ENCODE data around the gene SCN2B. TPM values are rescaled to one million over a fixed set of nuclear protein-coding genes. Genes with fewer than 3 reads are reported as not detected.

Gene SCN2B
- total and polyA plus RNA-seq, 2 of the 13 experiments (the other 11 are each of a cell fraction or from before 2014, with no cell fraction given): 0.01 to 0.02 TPM

- DNase-seq (ENCODE audit: low spot score) (no peak), ATAC-seq (no peak), FAIRE-seq (no peak)
- no peaks in the 10 kb centered on the region for H3K27me3 ChIP-seq (ENCODE audit: control insufficient read depth in 1 of 2, insufficient read depth in 2 of 2, low read length in 2 of 2)
- no peaks in the 10 kb centered on the region for H3K9me3 ChIP-seq (ENCODE audit: low read length)
- TF ChIP-seq ZSCAN25 (CRISPR knock-in tag; IDR thresholded peaks at IDR 0.05): 0 out of 2 replicates have a peak, but pooled peaks have one; percentile 4
- TF ChIP-seq ZNF747 (CRISPR knock-in tag; IDR thresholded peaks at IDR 0.05; ENCODE audit: borderline replicate concordance): 0 out of 2 replicates have a peak, but pooled peaks have one; percentile 23
- peak; percentile 10; the same call in 1 of the 2 replicates for TF ChIP-seq BRD4 (CRISPR knock-in tag; IDR thresholded peaks at IDR 0.05)
- 0 out of 2 replicates have a peak, but pooled peaks have one; percentile 26 for TF ChIP-seq ZNF501 (CRISPR knock-in tag; IDR thresholded peaks at IDR 0.05)
- no peak for TF ChIP-seq PRMT3 (CRISPR knock-in tag; IDR thresholded peaks at IDR 0.05; ENCODE audit: borderline replicate concordance, low read depth)
- no peaks in the 10 kb centered on the region for H3K36me3 ChIP-seq (replicated peaks in 1 of 2; ENCODE audit: control insufficient read depth in 1 of 2, insufficient read depth in 2 of 2, low read length in 2 of 2)
- H3K79me2 ChIP-seq (ENCODE audit: insufficient read depth, low read length): no peaks in the 10 kb centered on the region
- no TSS peak for BruUV-seq (replicated peaks)
- CTCF ChIA-PET (ENCODE audit: low intra/inter-chr PET ratio, low total read pairs): no interaction called here
- H2AFZ ChIP-seq (ENCODE audit: low read length): no peak overlapping the region
- intact Hi-C loops (cut with micrococcal nuclease; ENCODE audit: unreplicated experiment) (no loop called here), in situ Hi-C loops (cut with HindIII; ENCODE audit: extremely low pct_ligation_motif_present, low pct_unique_long_range_greater_than_20kb) (no loop called here)
- peak overlapping the region; percentile 34; the same call in 1 of the 2 replicates for H3K4me2 ChIP-seq (ENCODE audit: low read depth, low read length)
- H3K4me3 ChIP-seq (replicated peaks in 1 of 3; ENCODE audit: insufficient read depth in 1 of 3, low read depth in 2 of 3, low read length in 3 of 3): no peak overlapping the region
- H3K9ac ChIP-seq (ENCODE audit: insufficient read depth, low read depth, low read length): peak overlapping the region; percentile 59
- H4K20me1 ChIP-seq (ENCODE audit: insufficient read depth, low read length): no peaks in the 10 kb centered on the region
- peak overlapping the region; percentile 95 for H3K27ac ChIP-seq (ENCODE audit: extremely low read length, insufficient read depth, low read length)
- WGBS (ENCODE audit: low lambda C conversion rate): 91% methylated on average over 6 of the region's 6 CpGs
- H3K4me1 ChIP-seq (ENCODE audit: insufficient read depth, low read length): peaks cover 72% of the 10 kb centered on the region
- POLR2A ChIA-PET: interaction anchor here (1.1 to 4.1 kb wide), 3 partner anchors 12 to 38 kb away, joined by 3 to 49 read pairs (median 23); partner anchors contain the start of gene MPZL3
Measured at GRCh38 chr11:118214210-118214914, 37.9 kb upstream of the SCN2B start.

GRCh38 chr11:118213781-118214180 is 37.3 kb upstream of the SCN2B start:
- DNase-seq (ENCODE audit: low spot score) (peak; percentile 51), FAIRE-seq (no peak), ATAC-seq (no peak)
- no peaks in the 10 kb centered on the region for H3K79me2 ChIP-seq (ENCODE audit: insufficient read depth, low read length)
- H3K4me2 ChIP-seq (ENCODE audit: low read depth, low read length): peak overlapping the region; percentile 34
- peak overlapping the region; percentile 59 for H3K9ac ChIP-seq (ENCODE audit: insufficient read depth, low read depth, low read length)
- no peak overlapping the region for H2AFZ ChIP-seq (ENCODE audit: low read length)
- peaks cover 72% of the 10 kb centered on the region for H3K4me1 ChIP-seq (ENCODE audit: insufficient read depth, low read length)
- no peaks in the 10 kb centered on the region for H3K27me3 ChIP-seq (ENCODE audit: control insufficient read depth in 1 of 2, insufficient read depth in 2 of 2, low read length in 2 of 2)
- in situ Hi-C loops (cut with HindIII; ENCODE audit: extremely low pct_ligation_motif_present, low pct_unique_long_range_greater_than_20kb): no loop called here
- POLR2A ChIA-PET: interaction anchor here (1.1 to 4.1 kb wide), 4 partner anchors 11 to 38 kb away, joined by 3 to 49 read pairs (median 21); partner anchors contain the start of gene MPZL3
- WGBS (ENCODE audit: low lambda C conversion rate): 71% methylated on average over 2 of the region's 2 CpGs
- no peaks in the 10 kb centered on the region for H3K36me3 ChIP-seq (replicated peaks in 1 of 2; ENCODE audit: control insufficient read depth in 1 of 2, insufficient read depth in 2 of 2, low read length in 2 of 2)
- H3K9me3 ChIP-seq (ENCODE audit: low read length): no peaks in the 10 kb centered on the region
- peak overlapping the region; percentile 95 for H3K27ac ChIP-seq (ENCODE audit: extremely low read length, insufficient read depth, low read length)
- CTCF ChIA-PET (ENCODE audit: low intra/inter-chr PET ratio, low total read pairs): no interaction called here
- no TSS peak for BruUV-seq (replicated peaks)
- no peak overlapping the region for H3K4me3 ChIP-seq (replicated peaks in 1 of 3; ENCODE audit: insufficient read depth in 1 of 3, low read depth in 2 of 3, low read length in 3 of 3)
- no peaks in the 10 kb centered on the region for H4K20me1 ChIP-seq (ENCODE audit: insufficient read depth, low read length)
- intact Hi-C loops (cut with micrococcal nuclease; ENCODE audit: unreplicated experiment): no loop called here
- no peak for TF ChIP-seq CREB1 (IDR thresholded peaks at IDR 0.05)
- TF ChIP-seq CREB1 (CRISPR knock-in tag; IDR thresholded peaks at IDR 0.05): 0 out of 2 replicates have a peak, but pooled peaks have one; percentile 13
- TF ChIP-seq FOXP1 (IDR thresholded peaks at IDR 0.05): no peak
- peak; percentile 51; the same call in 1 of the 2 replicates for TF ChIP-seq FOXP1 (CRISPR knock-in tag; IDR thresholded peaks at IDR 0.05)
- no peak for TF ChIP-seq ZNF746 (CRISPR knock-in tag; IDR thresholded peaks at IDR 0.05)
- TF ChIP-seq ELF3 (CRISPR knock-in tag; IDR thresholded peaks at IDR 0.05): peak; percentile 20; the same call in 1 of the 2 replicates
- 0 out of 2 replicates have a peak, but pooled peaks have one; percentile 22 for TF ChIP-seq ZNF503 (CRISPR knock-in tag; IDR thresholded peaks at IDR 0.05)
- TF ChIP-seq NFIC (IDR thresholded peaks at IDR 0.05; ENCODE audit: low read length): 0 out of 2 replicates have a peak, but pooled peaks have one; percentile 49
- TF ChIP-seq SIX1 (CRISPR knock-in tag; IDR thresholded peaks at IDR 0.05; ENCODE audit: borderline replicate concordance): 0 out of 2 replicates have a peak, but pooled peaks have one; percentile 19
- TF ChIP-seq SOX5 (CRISPR knock-in tag; IDR thresholded peaks at IDR 0.05; ENCODE audit: borderline replicate concordance): peak; percentile 46; the same call in 1 of the 2 replicates
- TF ChIP-seq SALL2 (CRISPR knock-in tag; IDR thresholded peaks at IDR 0.05): no peak
- 0 out of 2 replicates have a peak, but pooled peaks have one; percentile 29 for TF ChIP-seq SAP130 (CRISPR knock-in tag; IDR thresholded peaks at IDR 0.05; ENCODE audit: low read depth)
- 0 out of 2 replicates have a peak, but pooled peaks have one; percentile 19 for TF ChIP-seq ZSCAN25 (CRISPR knock-in tag; IDR thresholded peaks at IDR 0.05)
- TF ChIP-seq YEATS4 (CRISPR knock-in tag; IDR thresholded peaks at IDR 0.05; ENCODE audit: borderline replicate concordance): peak; percentile 35; the same call in 1 of the 2 replicates
